ENCODE results near the gene ZNF839. TPM values are rescaled to one million over a fixed set of nuclear protein-coding genes. Genes with fewer than 3 reads are reported as not detected.

Gene ZNF839
- total and polyA plus RNA-seq, 2 experiments from 2014 or later: 7.9 to 10.0 TPM

GRCh38 chr14:102304611-102305506 is 14.7 kb upstream of the ZNF839 start, which contains the start of gene MOK (continued):
- TF ChIP-seq REST (IDR thresholded peaks at IDR 0.05; ENCODE audit: unreplicated experiment) (no peak), JUNB (IDR thresholded peaks at IDR 0.05; ENCODE audit: unreplicated experiment) (no peak), ZNF114 (CRISPR knock-in tag; IDR thresholded peaks at IDR 0.05) (no peak), EZH2phosphoT487 (IDR thresholded peaks at IDR 0.05; ENCODE audit: unreplicated experiment) (no peak), NANOG (IDR thresholded peaks at IDR 0.05; ENCODE audit: borderline replicate concordance) (no peak)

GRCh38 chr14:102314242-102315011 is 5.1 kb upstream of the ZNF839 start:
- Mint-ChIP-seq H3K27me3 (ENCODE audit: insufficient read depth, low read depth, poor library complexity) (peaks cover 40% of the 10 kb centered on the region), H3K9me3 (0 out of 3 replicates have a peak, but pooled peaks cover 5% of the 10 kb centered on the region), H3K4me3 (peak overlapping the region; percentile 75), H3K36me3 (ENCODE audit: low read depth) (no peaks in the 10 kb centered on the region; the same call in 2 of the 3 replicates), H3K4me1 (peaks cover 22% of the 10 kb centered on the region), H3K27ac (no peak overlapping the region)
- H4K20me1 ChIP-seq (replicated peaks; ENCODE audit: insufficient read depth): no peaks in the 10 kb centered on the region
- ATAC-seq: peak; percentile 64
- H3K36me3 ChIP-seq (ENCODE audit: insufficient read depth): no peaks in the 10 kb centered on the region
- H2AFZ ChIP-seq: peak overlapping the region; percentile 80; the same call in 1 of the 2 replicates
- peak overlapping the region; percentile 85 for H3K4me3 ChIP-seq
- peaks cover 22% of the 10 kb centered on the region for H3K4me1 ChIP-seq (ENCODE audit: insufficient read depth)
- no peaks in the 10 kb centered on the region for H3K9me2 ChIP-seq (ENCODE audit: insufficient read depth)
- peaks cover 17% of the 10 kb centered on the region for H3F3A ChIP-seq (replicated peaks; ENCODE audit: low read depth)
- peak; percentile 84 for DNase-seq (ENCODE audit: low spot score)
- no peaks in the 10 kb centered on the region for H3K79me2 ChIP-seq (replicated peaks; ENCODE audit: insufficient read depth)
- H3K27ac ChIP-seq (ENCODE audit: low read depth): no peak overlapping the region
- H3K4me2 ChIP-seq: peak overlapping the region; percentile 76
- H3K27me3 ChIP-seq (ENCODE audit: insufficient read depth): peaks cover 29% of the 10 kb centered on the region
- TF ChIP-seq ETS1 (IDR thresholded peaks at IDR 0.05): no peak
- TF ChIP-seq CREB1 (CRISPR knock-in tag; IDR thresholded peaks at IDR 0.05; ENCODE audit: low read depth): peak; percentile 71
- peak; percentile 40; the same call in 1 of the 2 replicates for TF ChIP-seq POLR2AphosphoS5 (IDR thresholded peaks at IDR 0.05; ENCODE audit: low read depth)
- no peak for TF ChIP-seq EZH2phosphoT487 (IDR thresholded peaks at IDR 0.05; ENCODE audit: unreplicated experiment)
- peak; percentile 92 to 99 for TF ChIP-seq CTCF (conservative IDR thresholded peaks at IDR 0.05; ENCODE audit: low read depth in 2 of 2)

Measured in GM23338 (cell line).